T-cell (primary cell): ENCODE results near the gene NAPB. TPM values are rescaled to one million over a fixed set of nuclear protein-coding genes. Genes with fewer than 3 reads are reported as not detected.
A peak's percentile ranks its signal among the peaks of the same experiment; 100 is the strongest.

ENCODE experiments used
- ATAC-seq, 4 experiments: fragments of 200-7000 bp in 3 of 4; fragments of 150-1000 bp in 1 of 4; cut with Tn5 transposase; replicated peaks in 1 of 4; 1 replicate in 3 of 4; 2 replicates in 1 of 4; pipeline ENCODE4 v1.10.0; 2021; ENCODE audit warnings: moderate library complexity in 3 of 4, mild to moderate bottlenecking in 2 of 4, moderate number of reproducible peaks in 1 of 4
- CTCF ChIA-PET, 2 donors: fragments of 300-600 bp; sonication (Branson Sonifier 250); formaldehyde crosslinking; loops; one replicate each; lab custom pipeline; 2022; ENCODE audit warnings: antibody characterized with exemption in 2 of 2; lab: Charles Lee
- POLR2A ChIA-PET, 2 donors: fragments of 300-600 bp; sonication (Branson Sonifier 250); formaldehyde crosslinking; loops; one replicate each; lab custom pipeline; 2022; ENCODE audit warnings: antibody characterized with exemption in 2 of 2; lab: Charles Lee
- DNase-seq, 35 experiments: peaks; one replicate each; pipeline versions ENCODE4 v3.0.0 to v3.0.0-alpha.2; 2013 to 2023
- H3K27ac ChIP-seq: one replicate; pipeline ENCODE4 v1.5.1; 2013; ENCODE audit warnings: low read length
- H3K27me3 ChIP-seq, 2 experiments: replicated peaks in 1 of 2; 1 replicate in 1 of 2; 2 replicates in 1 of 2; pipeline versions ENCODE4 v1.6.1 to v1.7.0; 2013; ENCODE audit warnings: low read length in 1 of 2, mixed read lengths in 1 of 2; ENCODE audit not compliant: control insufficient read depth in 2 of 2, insufficient read depth in 2 of 2; ENCODE audit errors: extremely low read depth in 1 of 2
- H3K36me3 ChIP-seq, 2 donors: 1 replicate in 1 of 2; 2 replicates in 1 of 2; pipeline versions ENCODE4 v1.6.1 to v1.7.0; 2013; ENCODE audit warnings: low read length in 1 of 2; ENCODE audit not compliant: control insufficient read depth in 2 of 2, insufficient read depth in 1 of 2; ENCODE audit errors: extremely low read depth in 1 of 2
- H3K4me1 ChIP-seq, 2 experiments: 1 replicate in 1 of 2; 2 replicates in 1 of 2; pipeline versions ENCODE4 v1.6.1 to v1.7.0; 2013; ENCODE audit warnings: low read length in 2 of 2, mixed read lengths in 1 of 2; ENCODE audit not compliant: insufficient read depth in 2 of 2, control insufficient read depth in 1 of 2; ENCODE audit errors: extremely low read depth in 1 of 2
- H3K4me3 ChIP-seq, 2 donors: 1 replicate in 1 of 2; 2 replicates in 1 of 2; pipeline versions ENCODE4 v1.5.1 to v1.7.0; 2013; ENCODE audit warnings: mild to moderate bottlenecking in 2 of 2, low read length in 1 of 2, moderate library complexity in 1 of 2; ENCODE audit not compliant: control insufficient read depth in 1 of 2; ENCODE audit errors: extremely low read depth in 1 of 2
- H3K9me3 ChIP-seq: 2 replicates; pipeline ENCODE4 v1.7.0; 2013
- H3K27ac Mint-ChIP-seq, 2 donors: one replicate each; pipeline ENCODE4 v1.8.0; 2020 to 2021; ENCODE audit warnings: mild to moderate bottlenecking in 2 of 2, mixed read lengths in 2 of 2
- H3K27me3 Mint-ChIP-seq, 2 donors: one replicate each; pipeline ENCODE4 v1.8.0; 2021 to 2022; ENCODE audit warnings: mixed read lengths in 2 of 2
- H3K36me3 Mint-ChIP-seq: one replicate; pipeline ENCODE4 v1.8.0; 2021; ENCODE audit warnings: mixed read lengths
- H3K4me1 Mint-ChIP-seq, 3 donors: one replicate each; pipeline ENCODE4 v1.8.0; 2020 to 2022; ENCODE audit warnings: mixed read lengths in 3 of 3, mild to moderate bottlenecking in 1 of 3
- H3K4me3 Mint-ChIP-seq, 3 donors: one replicate each; pipeline ENCODE4 v1.8.0; 2020 to 2022; ENCODE audit warnings: mild to moderate bottlenecking in 3 of 3, mixed read lengths in 3 of 3, moderate library complexity in 3 of 3
- H3K9me3 Mint-ChIP-seq, 3 donors: one replicate each; pipeline ENCODE4 v1.8.0; 2020 to 2022; ENCODE audit warnings: mixed read lengths in 3 of 3
- WGBS: methylation state at CpG from one replicate; pipeline ENCODE4 v1.1.5; 2013; ENCODE audit warnings: missing lambda C conversion rate; ENCODE audit not compliant: insufficient coverage; 5-methylcytosine and 5-hydroxymethylcytosine counted together
- total RNA-seq, 35 experiments: library from RNA in 6 of 35; stranded (reverse) in 6 of 35; fragments of 120-200 nt in 1 of 35; gene quantifications; one replicate each; pipeline versions ENCODE4 v1.2.1 to v1.2.4 and lab custom pipeline; 2013 to 2026

The NAPB gene
- total RNA-seq, 5 donors from 2014 or later (not counting 1 experiment from before 2014, with no cell fraction given), result 10.4 to 14.6 (median 12.2) TPM

DNA sequence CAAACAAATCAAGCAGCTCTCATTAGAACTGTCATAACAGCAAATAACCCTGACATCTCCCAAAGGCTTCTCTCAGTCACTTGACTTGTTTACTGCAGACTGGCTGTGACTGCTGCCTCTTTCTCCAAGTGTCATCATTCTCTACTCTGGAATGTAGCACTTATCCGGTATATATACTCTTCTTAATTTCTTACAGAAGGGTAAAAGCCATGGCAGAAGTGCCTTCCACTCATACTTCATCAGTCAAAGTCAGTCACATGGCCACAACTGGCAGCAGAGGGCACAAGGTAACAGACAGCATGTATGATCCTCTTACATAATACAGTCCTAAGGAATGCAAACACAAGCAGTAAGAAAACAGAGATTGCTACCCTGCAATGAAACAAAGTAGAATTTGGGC, 9.3 kb downstream of the NAPB start:
- no CpG with 5 or more reads among the region's 1 CpG for WGBS
- Mint-ChIP-seq H3K9me3 (no peaks in the 10 kb centered on the region), H3K27ac (no peak overlapping the region), H3K27me3 (no peaks in the 10 kb centered on the region), H3K4me3 (no peak overlapping the region), H3K36me3 (peaks cover 5% of the 10 kb centered on the region), H3K4me1 (peaks cover 53 to 65% (median 61%) of the 10 kb centered on the region in 3 donors)
- CTCF ChIA-PET, result interaction anchor here in 1 of 2 donors (1.0 kb wide), 1 partner anchor 9 kb away, joined by 4 read pairs; the partner anchor contains the start of gene NAPB
- Histone ChIP-seq H3K4me3 (no peak overlapping the region), H3K27me3 (no peaks in the 10 kb centered on the region), H3K9me3 (no peaks in the 10 kb centered on the region), H3K36me3 (no peaks in the 10 kb centered on the region), H3K4me1 (peaks cover 3 to 18% of the 10 kb centered on the region in 2 experiments), H3K27ac (no peak overlapping the region)
- no peak for DNase-seq
- no peak for ATAC-seq
- POLR2A ChIA-PET, result interaction anchor here in 1 of 2 donors (0.7 kb wide), 1 partner anchor 11 kb away, joined by 3 read pairs; no protein-coding TSS in a partner anchor

DNA sequence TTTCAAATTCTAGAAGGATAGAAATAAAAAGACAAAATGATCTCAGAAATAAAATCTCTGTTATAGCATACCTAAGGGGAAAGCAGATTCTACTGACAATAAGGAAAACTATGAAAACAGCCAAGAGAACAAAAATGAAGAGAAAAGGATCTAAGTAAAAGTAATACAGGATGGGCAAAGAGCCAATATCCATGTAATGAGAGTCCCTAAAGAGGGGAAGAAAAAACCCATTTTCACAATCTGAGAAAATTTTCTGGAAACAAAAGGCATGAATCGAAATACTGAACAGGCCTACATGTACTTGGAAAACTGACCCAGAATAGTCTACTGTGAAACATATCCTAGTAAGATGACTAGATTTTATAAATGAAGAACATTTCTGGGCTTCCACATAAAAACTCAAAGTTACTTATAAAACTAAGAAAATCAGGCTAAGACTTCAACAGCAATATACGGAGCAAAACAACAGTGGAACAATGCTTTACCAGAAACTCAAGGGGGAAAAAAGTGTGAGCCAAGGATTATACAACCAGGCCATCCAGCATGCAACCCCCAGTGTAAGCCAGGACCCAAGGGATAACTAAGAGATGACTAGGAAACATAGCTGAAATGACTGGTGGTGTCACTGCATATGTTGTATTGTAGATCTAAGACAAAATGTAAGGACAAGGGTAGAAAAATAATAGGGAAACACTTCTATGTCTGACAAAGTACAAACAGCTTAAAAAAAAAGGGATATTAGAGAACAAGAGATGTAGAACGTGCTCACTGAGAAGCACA, 10.2 kb downstream of the NAPB start:
- Mint-ChIP-seq H3K27me3 (no peaks in the 10 kb centered on the region), H3K4me3 (no peak overlapping the region), H3K36me3 (peaks cover 5% of the 10 kb centered on the region), H3K4me1 (peaks cover 57 to 60% (median 58%) of the 10 kb centered on the region in 3 donors), H3K27ac (no peak overlapping the region), H3K9me3 (no peaks in the 10 kb centered on the region)
- ATAC-seq, result no peak
- no peaks in the 10 kb centered on the region for H3K9me3 ChIP-seq
- peaks cover 3 to 16% of the 10 kb centered on the region in 2 experiments for H3K4me1 ChIP-seq
- DNase-seq, result no peak
- H3K36me3 ChIP-seq, result no peaks in the 10 kb centered on the region
- no peak overlapping the region for H3K4me3 ChIP-seq
- POLR2A ChIA-PET, result no interaction called here
- no CpG with 5 or more reads among the region's 3 CpGs for WGBS
- CTCF ChIA-PET, result interaction anchor here in 1 of 2 donors (1.0 kb wide), 1 partner anchor 10 kb away, joined by 4 read pairs; the partner anchor contains the start of gene NAPB
- H3K27ac ChIP-seq, result no peak overlapping the region
- H3K27me3 ChIP-seq, result no peaks in the 10 kb centered on the region

DNA sequence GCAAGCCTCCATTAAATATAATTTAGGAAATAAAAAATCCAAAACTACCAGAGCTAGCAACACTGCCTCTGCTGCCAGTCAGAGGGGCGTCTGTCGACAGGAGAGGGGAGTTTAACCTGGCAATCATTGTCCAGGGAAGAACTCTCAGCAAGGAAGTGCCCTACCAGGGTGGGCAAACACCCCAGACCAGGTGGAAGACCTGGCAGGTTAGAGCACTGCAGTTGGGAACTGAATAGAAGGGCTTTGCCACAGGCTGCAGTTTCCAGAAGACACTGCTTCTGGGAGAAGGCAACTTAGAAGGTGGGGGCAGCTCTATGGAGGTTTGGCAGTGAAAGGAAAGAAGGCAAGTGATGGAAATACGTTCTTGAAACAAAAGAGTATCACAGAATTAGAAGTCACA, 11.5 kb downstream of the NAPB start:
- ATAC-seq (no peak), DNase-seq (no peak)
- no peaks in the 10 kb centered on the region for H3K36me3 ChIP-seq
- Mint-ChIP-seq H3K27me3 (no peaks in the 10 kb centered on the region), H3K4me3 (no peak overlapping the region), H3K9me3 (no peaks in the 10 kb centered on the region), H3K36me3 (no peaks in the 10 kb centered on the region), H3K27ac (no peak overlapping the region), H3K4me1 (peaks cover 55 to 57% (median 56%) of the 10 kb centered on the region in 3 donors)
- ChIA-PET POLR2A (interaction anchor here in 1 of 2 donors (0.7 kb wide), 1 partner anchor 52 kb away, joined by 3 read pairs; no protein-coding TSS in a partner anchor), CTCF (interaction anchor here in 1 of 2 donors (1.5 kb wide), 1 partner anchor 60 kb away, joined by 3 read pairs; no protein-coding TSS in a partner anchor)
- 100% methylated on average over 2 of the region's 3 CpGs for WGBS
- H3K4me1 ChIP-seq, result peaks cover 3 to 5% of the 10 kb centered on the region in 2 experiments
- H3K27ac ChIP-seq, result no peak overlapping the region
- no peak overlapping the region for H3K4me3 ChIP-seq
- no peaks in the 10 kb centered on the region for H3K9me3 ChIP-seq
- H3K27me3 ChIP-seq, result no peaks in the 10 kb centered on the region

DNA sequence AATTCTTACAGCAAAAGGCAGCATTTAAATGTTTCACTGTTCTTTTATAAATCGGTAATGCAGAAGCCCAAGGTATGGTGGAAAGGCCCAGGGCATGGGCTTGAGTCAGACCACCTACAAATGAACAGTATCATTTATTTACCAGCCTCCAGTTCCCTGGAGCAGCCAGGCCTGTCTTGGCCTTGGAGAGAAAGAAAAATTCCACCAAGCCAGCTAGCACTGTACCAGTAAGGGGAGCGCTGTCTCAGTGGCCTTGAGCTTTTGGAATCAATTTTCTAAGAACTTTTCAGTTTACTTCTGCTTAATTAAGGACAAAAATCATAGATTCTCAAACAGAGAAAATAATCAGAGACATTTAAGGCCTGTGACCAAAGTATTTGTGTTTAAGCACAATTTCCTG, 12.3 kb downstream of the NAPB start:
- Histone ChIP-seq H3K27me3 (no peaks in the 10 kb centered on the region), H3K4me3 (no peak overlapping the region), H3K4me1 (peaks cover 3 to 5% of the 10 kb centered on the region in 2 experiments), H3K9me3 (no peaks in the 10 kb centered on the region), H3K27ac (no peak overlapping the region), H3K36me3 (no peaks in the 10 kb centered on the region)
- Mint-ChIP-seq H3K27me3 (no peaks in the 10 kb centered on the region), H3K27ac (no peak overlapping the region), H3K9me3 (no peaks in the 10 kb centered on the region), H3K36me3 (no peaks in the 10 kb centered on the region), H3K4me3 (no peak overlapping the region), H3K4me1 (peaks cover 54 to 62% (median 57%) of the 10 kb centered on the region in 3 donors)
- POLR2A ChIA-PET, result no interaction called here
- CTCF ChIA-PET, result interaction anchor here in 1 of 2 donors (1.5 kb wide), 1 partner anchor 59 kb away, joined by 3 read pairs; no protein-coding TSS in a partner anchor
- WGBS, result no CpG with 5 or more reads among the region's 2 CpGs
- ATAC-seq (no peak), DNase-seq (no peak)

DNA sequence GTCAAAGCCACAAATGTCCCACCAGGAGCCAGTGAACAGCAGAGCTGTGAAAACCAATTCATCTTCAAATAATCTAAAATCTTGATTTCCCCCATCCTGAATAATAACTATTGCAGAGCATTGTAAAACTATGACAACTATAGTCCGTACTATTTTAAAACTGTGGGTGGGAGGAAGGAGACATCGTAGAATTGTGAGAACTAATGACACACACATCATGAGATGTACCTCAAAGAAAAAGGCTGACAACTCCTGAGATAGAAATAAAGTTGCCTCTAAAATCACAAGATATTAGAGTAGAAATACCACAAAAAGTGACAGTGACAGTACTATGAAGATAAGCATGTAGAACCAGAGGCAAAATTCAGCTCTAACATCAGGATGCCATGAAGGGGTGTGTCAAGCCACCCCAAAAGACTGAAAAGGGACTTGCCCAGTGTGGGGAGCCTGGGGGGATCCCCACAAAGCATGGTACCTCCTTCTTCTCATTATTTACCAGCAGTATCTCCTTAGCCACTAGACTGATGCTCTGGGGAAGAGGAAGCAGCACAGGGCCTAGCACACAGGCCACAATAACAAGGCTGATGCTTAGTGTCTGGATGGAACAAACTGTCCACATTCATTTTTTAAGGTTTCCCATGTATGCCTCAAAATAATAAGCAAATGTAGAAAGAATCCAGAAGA, 13.4 kb downstream of the NAPB start:
- Mint-ChIP-seq H3K27me3 (no peaks in the 10 kb centered on the region), H3K9me3 (no peaks in the 10 kb centered on the region), H3K36me3 (peaks cover 3% of the 10 kb centered on the region), H3K4me3 (no peak overlapping the region), H3K4me1 (peaks cover 46 to 54% (median 50%) of the 10 kb centered on the region in 3 donors), H3K27ac (no peak overlapping the region)
- Histone ChIP-seq H3K27ac (no peak overlapping the region), H3K4me3 (no peak overlapping the region), H3K4me1 (peaks cover 3 to 5% of the 10 kb centered on the region in 2 experiments), H3K36me3 (no peaks in the 10 kb centered on the region), H3K9me3 (no peaks in the 10 kb centered on the region), H3K27me3 (no peaks in the 10 kb centered on the region)
- WGBS, result no CpG with 5 or more reads among the region's 2 CpGs
- DNase-seq (peak in 24 of 35 experiments; percentile 1 to 56 (median 24)), ATAC-seq (peak in 1 of 4 experiments; percentile 100)
- POLR2A ChIA-PET, result interaction anchor here in 1 of 2 donors (0.6 kb wide), 1 partner anchor 13 kb away, joined by 8 read pairs; no protein-coding TSS in a partner anchor
- CTCF ChIA-PET, result no interaction called here

DNA sequence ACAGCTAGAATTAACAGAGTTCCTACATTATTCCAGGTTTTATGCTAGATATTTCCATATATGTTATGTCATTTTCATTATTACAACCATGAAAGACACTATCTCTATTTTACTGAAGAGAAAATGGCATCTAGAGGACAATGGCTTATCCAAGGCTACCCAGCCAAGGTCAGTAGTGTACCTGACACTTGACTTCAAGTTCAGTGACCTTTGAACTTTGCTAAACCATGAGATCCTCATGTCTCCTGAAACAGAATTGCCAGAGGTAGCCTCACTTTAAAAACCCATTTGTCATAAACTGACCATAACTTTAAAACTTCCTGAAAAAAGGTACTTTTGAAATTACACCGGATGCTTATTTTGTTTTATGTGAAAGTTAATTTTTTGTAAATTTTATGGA, 14.4 kb downstream of the NAPB start:
- ATAC-seq, result no peak
- peaks cover 41 to 50% (median 44%) of the 10 kb centered on the region in 3 donors for H3K4me1 Mint-ChIP-seq

More for the DNA sequence above, 14.4 kb downstream of the NAPB start:
- POLR2A ChIA-PET, result interaction anchor here in 1 of 2 donors (0.8 to 1.5 kb wide), 2 partner anchors 37 to 68 kb away, joined by 3 read pairs; no protein-coding TSS in a partner anchor
- Mint-ChIP-seq H3K4me3 (no peak overlapping the region), H3K27ac (no peak overlapping the region), H3K27me3 (no peaks in the 10 kb centered on the region), H3K36me3 (peaks cover 5% of the 10 kb centered on the region), H3K9me3 (no peaks in the 10 kb centered on the region)
- H3K27me3 ChIP-seq, result no peaks in the 10 kb centered on the region
- peaks cover 3 to 5% of the 10 kb centered on the region in 2 experiments for H3K4me1 ChIP-seq
- peaks cover 0 to 9% of the 10 kb centered on the region in 2 donors for H3K36me3 ChIP-seq
- no peak for DNase-seq
- CTCF ChIA-PET, result interaction anchor here in 1 of 2 donors (1.0 kb wide), 1 partner anchor 16 kb away, joined by 3 read pairs; no protein-coding TSS in a partner anchor
- no peak overlapping the region for H3K4me3 ChIP-seq
- H3K27ac ChIP-seq, result no peak overlapping the region
- no CpG with 5 or more reads among the region's 1 CpG for WGBS
- H3K9me3 ChIP-seq, result no peaks in the 10 kb centered on the region
